H7 (cell line): ENCODE measurements around the gene TIMP1. TPM values are rescaled to one million over a fixed set of nuclear protein-coding genes. Genes with fewer than 3 reads are reported as not detected.
A peak's percentile ranks its signal among the peaks of the same experiment; 100 is the strongest.

ENCODE experiments used
- DNase-seq: peaks from one replicate; pipeline ENCODE4 v3.0.0; 2012
- H3K27me3 ChIP-seq: 2 replicates; pipeline ENCODE4 v1.6.0; 2011; ENCODE audit warnings: mild to moderate bottlenecking, low read length; ENCODE audit not compliant: control insufficient read depth, insufficient read depth
- H3K36me3 ChIP-seq: replicated peaks from 2 replicates; pipeline ENCODE4 v1.5.1; 2011; ENCODE audit warnings: low read length; ENCODE audit not compliant: control insufficient read depth, insufficient read depth
- H3K4me3 ChIP-seq: 2 replicates; pipeline ENCODE4 v1.5.1; 2011; ENCODE audit warnings: low read depth, mild to moderate bottlenecking, control low read depth, low read length, moderate library complexity; ENCODE audit not compliant: insufficient read depth
- total RNA-seq: library from RNA; depleted of rRNA; stranded (reverse); fragments of >200 nt; shearing (Covaris generic); gene quantifications from 2 replicates; pipeline ENCODE4 v1.2.3, GENCODE V29; 2014; rRNA removed

TIMP1 gene
- total RNA-seq, 1 experiment from 2014 or later, result 59.6 TPM

- Histone ChIP-seq H3K27me3 (no peaks in the 10 kb centered on the region), H3K36me3 (no peaks in the 10 kb centered on the region; the same call in 1 of the 2 replicates), H3K4me3 (no peak within 1 kb of the TSS)
- DNase-seq, result peak; percentile 45
Observed at GRCh38 chrX:47629419-47630200, 47.4 kb downstream of the TIMP1 start, which contains the start of gene CFP. CFP (minus strand) TSS chrX:47629930; CDS start chrX:47629844, 86 bp downstream.

GRCh38 chrX:47631676-47632075 lies 49.4 kb downstream of the TIMP1 start:
- H3K36me3 ChIP-seq, result peaks cover 2% of the 10 kb centered on the region; the same call in 1 of the 2 replicates
- H3K27me3 ChIP-seq, result no peaks in the 10 kb centered on the region
- H3K4me3 ChIP-seq, result no peak overlapping the region
- no peak for DNase-seq

- Histone ChIP-seq H3K27me3 (no peaks in the 10 kb centered on the region), H3K36me3 (peaks cover 2% of the 10 kb centered on the region), H3K4me3 (no peak overlapping the region)
- no peak for DNase-seq
Observed at GRCh38 chrX:47632666-47633065, 50.4 kb downstream of the TIMP1 start.

GRCh38 chrX:47633689-47634590 lies 51.7 kb downstream of the TIMP1 start:
- DNase-seq, result no peak
- no peak overlapping the region for H3K4me3 ChIP-seq

GRCh38 chrX:47634871-47635575 lies 52.8 kb downstream of the TIMP1 start:
- Histone ChIP-seq H3K27me3 (no peaks in the 10 kb centered on the region), H3K4me3 (no peak overlapping the region), H3K36me3 (peaks cover 2% of the 10 kb centered on the region)
- DNase-seq, result no peak

More at GRCh38 chrX:47633689-47634590, 51.7 kb downstream of the TIMP1 start:
- H3K27me3 ChIP-seq, result no peaks in the 10 kb centered on the region
- peaks cover 2% of the 10 kb centered on the region for H3K36me3 ChIP-seq

Other genes with a start within 250 kb of the TIMP1 start
- 0.26 and 0.31 TPM in 2 replicates for gene ZNF157, start 211.9 kb upstream of the TIMP1 start, total RNA-seq
- 4.3 TPM in 2 replicates for gene ZNF41, start 99.2 kb upstream of the TIMP1 start, total RNA-seq
- 34.4 and 38.2 TPM in 2 replicates for gene ARAF, start 21.2 kb upstream of the TIMP1 start, total RNA-seq
- 0.81 and 2.1 TPM in 2 replicates for gene SYN1, start 37.4 kb downstream of the TIMP1 start, total RNA-seq
- 5.5 and 6.0 TPM in 2 replicates for gene CFP, start 47.5 kb downstream of the TIMP1 start, total RNA-seq
- gene ELK1, start 68.1 kb downstream of the TIMP1 start, total RNA-seq, result 32.7 and 33.8 TPM in 2 replicates
- gene UXT, start 76.7 kb downstream of the TIMP1 start, total RNA-seq, result 87.5 and 93.7 TPM in 2 replicates